Measurements from ENCODE around the gene CRYBA1.
"Not testable (repeated sequence)": the region's sequence is repeated elsewhere in the genome, so short reads cannot be mapped to it uniquely, and the experiment has no call there.

Gene CRYBA1

GRCh38 chr17:29246628-29247027 is at the start of gene CRYBA1:
TSS of gene CRYBA1 (plus strand) at chr17:29246859. CDS start at chr17:29246864, 5 bp downstream.
- H3K27ac ChIP-seq, result no peak within 1 kb of the TSS

GRCh38 chr17:29197516-29198272 is 49.0 kb upstream of the CRYBA1 start:
- no peak overlapping the region for H3K27ac ChIP-seq
- TF ChIP-seq CTCF (conservative IDR thresholded peaks at IDR 0.05), result no peak

More at GRCh38 chr17:29246628-29247027, at the start of gene CRYBA1:
- TF ChIP-seq CTCF (conservative IDR thresholded peaks at IDR 0.05), result no peak

GRCh38 chr17:29204068-29204804 is 42.4 kb upstream of the CRYBA1 start:
- H3K27ac ChIP-seq, result not testable (repeated sequence)

- H3K27ac ChIP-seq, result no peak overlapping the region
- TF ChIP-seq CTCF (conservative IDR thresholded peaks at IDR 0.05), result no peak
These were observed 41.6 kb upstream of the CRYBA1 start for GRCh38 chr17:29205047-29205446.

GRCh38 chr17:29207975-29208374 is 38.7 kb upstream of the CRYBA1 start:
- no peak for TF ChIP-seq CTCF (conservative IDR thresholded peaks at IDR 0.05)
- no peak overlapping the region for H3K27ac ChIP-seq

GRCh38 chr17:29209073-29209472 is 37.6 kb upstream of the CRYBA1 start:
- TF ChIP-seq CTCF (conservative IDR thresholded peaks at IDR 0.05), result no peak
- no peak overlapping the region for H3K27ac ChIP-seq

GRCh38 chr17:29210879-29211278 is 35.8 kb upstream of the CRYBA1 start:
- no peak for TF ChIP-seq CTCF (conservative IDR thresholded peaks at IDR 0.05)
- no peak overlapping the region for H3K27ac ChIP-seq
